ENCODE data around the gene DHRS2.
"Not testable (repeated sequence)": the region's sequence is repeated elsewhere in the genome, so short reads cannot be mapped to it uniquely, and the experiment has no call there.

DHRS2 gene

DNA sequence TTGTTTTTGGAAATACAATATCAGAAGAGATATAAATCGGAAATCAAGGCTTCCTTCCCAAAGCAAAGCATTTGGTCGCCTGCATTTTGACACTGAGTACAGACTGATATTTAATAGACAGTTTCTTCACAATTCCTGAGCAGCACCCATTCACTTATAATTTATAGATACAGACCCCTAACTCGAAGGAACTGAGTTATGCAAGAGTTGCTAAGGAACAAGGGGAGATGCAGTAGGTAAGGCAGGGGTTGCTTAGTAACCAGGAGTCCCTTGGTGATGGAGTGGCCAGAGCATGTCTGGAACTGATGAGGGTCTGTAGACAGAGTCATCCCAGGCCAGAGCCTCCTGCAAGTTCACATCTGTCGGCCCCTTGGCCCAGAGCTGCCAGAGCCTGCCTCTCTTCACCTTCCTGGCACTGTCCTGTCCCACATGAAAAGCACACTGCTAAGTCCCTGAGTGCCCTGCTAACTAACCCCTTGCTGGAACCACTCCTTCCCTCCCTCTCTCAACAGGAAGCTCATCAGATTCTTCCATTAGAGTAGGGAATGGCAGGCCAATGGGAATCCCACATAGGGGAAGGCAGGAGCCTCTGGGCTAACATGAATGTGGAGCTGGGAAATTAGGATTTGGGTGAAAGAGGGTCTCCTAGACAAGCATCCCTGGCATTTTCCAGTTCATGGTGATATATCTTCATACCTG lies 3.6 kb upstream of the DHRS2 start:
- DNase-seq (ENCODE audit: low read depth in 2 of 2, low spot score in 1 of 2), result no peak

DNA sequence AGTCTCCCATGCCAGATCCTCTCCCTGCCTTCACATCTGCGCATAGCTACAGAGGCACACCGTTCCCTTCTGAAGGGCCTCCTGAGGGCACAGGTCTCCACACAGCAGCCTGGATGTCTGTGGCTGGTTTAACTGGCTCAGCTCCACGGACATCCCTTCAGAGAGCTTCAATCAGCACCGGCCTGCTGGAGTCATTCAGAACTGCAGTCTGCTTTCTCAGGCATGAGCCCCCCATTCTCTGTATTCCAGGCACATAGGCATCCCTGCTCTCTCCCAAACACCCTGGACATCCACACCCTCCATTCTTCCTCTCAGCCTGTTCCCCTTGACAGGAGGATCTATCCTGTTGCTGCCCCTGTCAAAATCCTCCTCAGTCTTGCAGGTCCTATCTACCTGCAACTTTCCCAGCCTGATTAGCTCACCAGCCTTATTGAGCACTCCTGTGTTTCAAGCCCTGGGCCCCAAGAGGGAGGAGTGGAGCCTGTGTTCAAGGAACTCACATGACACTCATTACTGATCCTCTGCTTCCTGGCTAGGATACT lies 2.9 kb upstream of the DHRS2 start:
- no peak for DNase-seq (ENCODE audit: low read depth in 2 of 2, low spot score in 1 of 2)

DNA sequence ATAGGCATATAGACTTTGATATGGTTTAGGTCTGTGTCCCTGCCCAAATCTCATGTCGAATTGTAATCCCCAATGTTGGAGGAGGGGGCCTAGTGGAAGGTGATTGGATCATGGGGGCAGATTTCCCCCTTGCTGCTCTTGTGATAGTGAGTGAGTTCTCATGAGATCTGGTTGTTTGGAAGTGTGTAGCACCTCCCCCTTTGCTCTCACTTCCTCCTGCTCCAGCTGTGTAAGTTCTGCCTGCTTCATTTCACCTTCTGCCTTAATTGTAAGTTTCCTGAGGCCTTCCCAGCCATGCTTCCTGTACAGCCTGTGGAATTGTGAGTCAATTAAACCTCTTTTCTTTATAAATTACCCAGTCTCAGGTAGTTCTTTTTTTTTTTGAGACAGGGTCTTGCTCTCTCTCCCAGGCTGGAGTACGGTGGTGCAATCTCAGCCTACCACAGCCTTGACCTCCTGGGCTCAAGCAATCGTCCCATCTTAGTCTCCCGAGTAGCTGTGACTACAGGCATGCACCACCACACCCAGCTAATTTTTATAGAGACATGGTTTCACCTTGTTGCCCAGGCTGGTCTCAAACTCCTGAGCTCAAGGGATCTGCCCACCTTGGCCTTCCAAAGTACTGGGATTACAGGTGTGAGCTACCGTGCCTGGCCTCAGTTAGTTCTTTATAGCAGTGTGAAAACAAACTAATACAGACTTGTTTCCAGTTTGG lies 1.3 kb upstream of the DHRS2 start:
- DNase-seq (ENCODE audit: low read depth in 2 of 2, low spot score in 1 of 2), result not testable (repeated sequence)

DNA sequence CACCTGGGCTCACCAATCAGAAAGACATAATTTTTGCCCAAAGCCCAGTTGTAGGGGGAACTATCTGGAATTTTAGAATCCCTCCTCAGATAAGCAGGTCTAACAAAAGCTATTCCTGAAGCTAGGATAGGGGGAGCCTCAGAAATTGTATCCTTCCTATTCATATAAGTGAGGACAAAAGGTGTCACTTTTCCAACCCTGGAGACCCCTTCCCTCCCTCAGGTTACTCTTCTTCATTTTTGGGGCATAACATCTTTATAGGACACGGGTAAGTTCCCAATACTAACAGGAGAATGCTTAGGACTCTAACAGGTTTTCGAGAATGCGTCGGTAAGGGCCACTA lies 1.1 kb downstream of the DHRS2 start:
- DNase-seq (ENCODE audit: low read depth in 2 of 2, low spot score in 1 of 2), result not testable (repeated sequence)

DNA sequence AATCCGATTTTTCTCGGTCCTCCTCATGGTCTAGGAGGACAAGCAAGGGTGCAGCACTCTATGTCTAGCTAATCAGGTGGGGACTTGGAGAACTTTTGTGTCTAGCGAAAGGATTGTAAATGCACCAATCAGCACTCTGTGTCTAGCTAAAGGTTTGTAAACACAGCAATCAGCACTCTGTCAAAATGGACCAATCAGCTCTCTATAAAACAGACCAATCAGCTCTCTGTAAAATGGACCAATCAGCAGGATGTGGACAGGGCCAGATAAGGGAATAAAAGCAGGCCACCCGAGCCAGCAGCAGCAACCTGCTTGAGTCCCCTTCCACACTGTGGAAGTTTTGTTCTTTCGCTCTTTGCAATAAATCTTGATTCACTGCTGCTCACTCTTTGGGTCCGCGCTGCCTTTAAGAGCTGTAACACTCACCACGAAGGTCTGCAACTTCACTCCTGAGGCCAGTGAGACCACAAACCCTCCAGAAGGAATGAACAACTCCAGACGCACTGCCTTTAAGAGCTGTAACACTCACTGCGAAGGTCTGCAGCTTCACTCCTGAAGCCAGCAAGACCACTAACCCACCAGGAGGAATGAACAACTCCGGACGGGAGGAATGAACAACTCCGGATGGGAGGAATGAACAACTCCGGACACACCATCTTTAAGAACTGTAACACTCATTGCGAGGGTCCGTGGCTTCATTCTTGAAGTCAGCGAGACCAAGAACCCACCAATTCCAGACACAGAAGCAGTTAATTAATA lies 1.7 kb downstream of the DHRS2 start:
- not testable (repeated sequence) for DNase-seq (ENCODE audit: low read depth in 2 of 2, low spot score in 1 of 2)

DNA sequence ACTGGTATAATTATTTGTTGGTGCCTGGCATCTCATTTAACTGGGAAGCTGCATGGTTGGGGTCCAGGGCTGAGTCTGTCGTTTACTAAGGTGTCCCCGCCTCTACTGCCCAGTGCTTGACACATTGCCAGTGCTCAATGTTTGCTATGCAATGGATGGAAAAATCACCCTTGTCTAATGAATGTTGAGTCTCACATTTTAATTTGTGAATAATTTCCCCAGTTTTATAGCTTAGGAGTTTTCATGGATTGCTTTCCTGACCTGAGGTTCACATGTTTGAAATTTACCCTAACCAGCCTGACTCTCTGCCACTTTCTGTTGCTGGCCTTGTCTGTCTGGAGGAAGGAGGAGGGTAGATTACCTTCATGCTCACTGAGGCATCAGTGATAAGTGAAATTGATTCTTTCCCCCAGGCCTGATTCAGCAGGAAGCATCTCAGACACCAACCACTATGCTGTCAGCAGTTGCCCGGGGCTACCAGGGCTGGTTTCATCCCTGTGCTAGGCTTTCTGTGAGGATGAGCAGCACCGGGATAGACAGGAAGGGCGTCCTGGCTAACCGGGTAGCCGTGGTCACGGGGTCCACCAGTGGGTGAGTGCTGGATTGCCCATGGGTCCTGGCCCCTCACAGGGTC lies 2.4 kb downstream of the DHRS2 start:
- DNase-seq (ENCODE audit: low read depth in 2 of 2, low spot score in 1 of 2), result no peak

DNA sequence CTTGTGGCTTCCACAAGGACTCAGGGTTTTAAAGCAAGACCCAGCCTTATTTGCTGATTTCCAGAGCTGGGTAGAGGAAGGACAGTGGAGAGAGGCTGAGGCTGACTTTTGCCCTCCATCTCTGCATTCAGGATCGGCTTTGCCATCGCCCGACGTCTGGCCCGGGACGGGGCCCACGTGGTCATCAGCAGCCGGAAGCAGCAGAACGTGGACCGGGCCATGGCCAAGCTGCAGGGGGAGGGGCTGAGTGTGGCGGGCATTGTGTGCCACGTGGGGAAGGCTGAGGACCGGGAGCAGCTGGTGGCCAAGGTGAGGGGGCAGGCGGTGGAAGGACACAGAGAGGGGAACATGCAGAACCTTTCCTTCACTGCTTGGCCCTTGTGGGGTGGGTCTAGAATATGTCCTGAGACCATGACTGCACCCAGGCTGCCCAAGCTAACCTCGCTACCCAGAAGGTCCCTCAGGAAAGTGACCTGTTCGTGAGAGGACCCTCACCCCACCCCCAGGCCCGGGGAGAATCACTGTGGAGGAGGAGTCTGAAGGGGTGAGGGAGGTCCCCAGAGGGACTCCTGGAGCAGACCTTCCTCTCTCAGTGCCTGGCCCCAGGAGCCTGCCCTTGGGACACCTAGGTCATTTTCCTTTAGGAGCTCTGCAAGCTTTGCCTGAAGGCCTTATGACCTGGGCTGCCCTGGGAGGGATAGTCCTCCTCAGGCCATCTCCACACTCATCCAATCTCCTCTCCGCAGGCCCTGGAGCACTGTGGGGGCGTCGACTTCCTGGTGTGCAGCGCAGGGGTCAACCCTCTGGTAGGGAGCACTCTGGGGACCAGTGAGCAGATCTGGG lies 3.1 kb downstream of the DHRS2 start:
- DNase-seq (ENCODE audit: low read depth in 2 of 2, low spot score in 1 of 2), result no peak

DNA sequence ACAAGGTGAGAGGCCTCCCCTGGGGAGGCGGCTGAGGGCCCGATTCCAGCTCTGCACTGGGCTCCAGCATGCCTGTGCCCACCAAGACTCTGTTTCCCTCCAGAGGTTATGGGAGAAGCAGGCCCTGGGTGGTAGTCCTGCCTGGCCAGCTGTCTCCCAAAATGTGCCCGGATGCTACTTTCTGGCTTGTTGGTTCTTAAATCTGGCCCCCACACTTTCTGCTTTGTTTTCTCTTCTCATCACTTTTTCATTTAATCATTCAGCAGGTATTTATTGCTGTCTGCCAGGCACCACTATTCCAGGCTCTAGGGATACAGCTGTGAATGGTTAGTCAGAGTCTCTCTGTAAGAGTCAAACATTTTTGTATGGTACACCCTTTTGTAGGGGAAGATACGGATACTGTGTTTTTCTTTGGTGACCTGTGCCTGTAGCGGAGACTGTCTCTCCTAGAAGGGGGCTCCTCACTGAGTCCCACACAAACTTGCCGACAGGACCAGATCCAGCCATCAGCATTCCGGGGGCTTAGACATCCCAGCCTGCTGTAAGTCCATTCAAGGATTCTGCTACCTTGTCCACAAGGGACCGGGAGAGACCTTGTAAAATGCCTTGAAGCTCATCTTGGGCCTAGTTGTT lies 3.8 kb downstream of the DHRS2 start:
- DNase-seq (ENCODE audit: low read depth in 2 of 2, low spot score in 1 of 2), result no peak

DNA sequence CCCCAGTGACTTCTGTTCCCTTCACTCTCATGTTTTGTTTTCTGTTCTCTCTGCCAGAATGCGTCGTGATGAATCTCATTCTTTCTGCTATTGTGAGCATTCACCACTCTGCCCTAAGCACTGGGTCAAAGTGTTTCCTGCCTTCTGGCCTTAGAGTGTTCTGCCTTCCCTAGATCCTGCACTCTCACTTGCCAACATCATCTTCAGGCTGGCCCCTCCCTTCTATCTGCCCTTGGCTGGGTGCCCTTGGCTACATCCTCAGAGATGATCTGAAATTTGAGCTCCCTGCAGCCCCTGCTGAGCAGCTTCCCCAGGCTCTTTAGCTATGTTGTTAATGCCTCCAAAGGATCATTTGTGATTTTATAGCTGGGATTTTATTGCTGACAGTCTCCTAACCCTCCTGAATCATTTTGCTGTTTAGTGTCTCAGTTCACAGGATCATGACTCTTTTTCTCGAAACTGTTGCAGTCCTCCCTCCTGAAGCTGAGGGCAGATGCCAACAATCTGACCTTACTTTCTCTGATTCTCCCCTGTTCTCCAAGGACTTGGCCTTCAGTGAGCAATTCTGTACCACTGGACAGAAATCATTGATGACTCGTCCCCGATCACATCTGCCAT lies 4.5 kb downstream of the DHRS2 start:
- DNase-seq (ENCODE audit: low read depth in 2 of 2, low spot score in 1 of 2), result no peak

DNA sequence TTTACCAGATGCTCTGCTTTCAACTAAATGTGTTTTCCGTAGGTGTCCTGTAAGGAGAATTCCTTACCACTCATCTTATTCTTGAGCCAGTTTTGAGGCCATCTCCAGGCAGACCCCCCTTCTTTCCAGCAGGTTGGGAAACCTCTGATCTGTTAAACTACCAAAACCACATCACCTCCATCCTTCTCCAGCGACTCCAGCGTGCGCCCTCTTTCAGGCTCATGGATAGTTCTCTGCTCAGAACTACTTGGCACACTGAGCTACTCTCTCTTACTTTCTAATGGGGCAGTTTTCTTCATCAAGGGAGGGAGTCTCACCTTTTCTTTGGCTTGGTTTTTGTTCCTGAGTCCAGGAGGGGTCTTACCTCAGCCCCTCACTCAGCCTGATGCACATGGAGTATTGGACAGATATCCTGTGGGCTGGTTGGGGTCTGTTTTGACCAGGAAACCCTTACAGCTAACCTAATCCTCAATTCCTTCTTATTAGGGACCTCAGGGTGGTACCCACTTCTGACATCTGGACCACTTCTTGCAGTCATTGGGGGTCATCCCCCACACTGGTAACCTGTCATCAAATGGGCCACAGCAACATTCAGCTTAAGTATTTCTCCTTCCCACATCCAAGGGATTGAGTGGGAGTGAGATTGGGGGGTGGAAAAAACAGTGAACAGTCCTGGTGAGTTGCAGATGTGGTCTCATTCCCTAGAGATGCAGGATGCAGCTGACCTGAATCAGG lies 5.2 kb downstream of the DHRS2 start:
- DNase-seq (ENCODE audit: low read depth in 2 of 2, low spot score in 1 of 2), result no peak

DNA sequence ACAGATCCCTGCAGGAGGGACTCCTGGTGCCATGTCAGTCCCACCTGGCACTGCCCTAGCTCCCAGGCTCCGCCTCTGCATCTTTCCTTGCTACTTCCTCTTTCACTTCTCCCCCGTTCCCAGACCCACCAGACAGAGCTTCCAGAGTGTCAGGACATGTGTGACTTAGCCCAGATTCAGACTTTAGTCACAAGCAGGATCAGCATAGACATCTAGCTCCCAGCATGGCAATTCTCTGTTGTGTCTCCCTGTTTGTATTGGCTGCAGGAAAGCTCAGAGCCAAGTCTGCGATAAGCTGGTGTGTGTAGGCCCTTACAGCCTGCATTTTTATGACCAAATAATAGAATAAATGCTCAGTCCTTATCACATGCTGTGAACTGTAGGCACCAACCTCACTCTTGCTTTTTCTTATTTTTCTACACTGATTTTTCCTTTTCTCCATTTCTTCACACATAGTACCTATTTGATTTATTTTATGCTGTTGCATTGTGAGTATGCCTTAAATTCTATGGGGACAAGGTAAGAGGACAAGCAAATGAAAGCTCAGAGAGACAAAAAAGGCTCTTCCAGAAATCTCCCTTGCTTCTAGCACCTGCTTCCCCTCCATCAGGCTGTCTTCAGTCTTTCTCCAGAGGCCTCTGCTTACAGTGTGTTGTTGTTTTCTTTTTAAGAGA lies 5.9 kb downstream of the DHRS2 start:
- DNase-seq (ENCODE audit: low read depth in 2 of 2, low spot score in 1 of 2), result no peak

DNA sequence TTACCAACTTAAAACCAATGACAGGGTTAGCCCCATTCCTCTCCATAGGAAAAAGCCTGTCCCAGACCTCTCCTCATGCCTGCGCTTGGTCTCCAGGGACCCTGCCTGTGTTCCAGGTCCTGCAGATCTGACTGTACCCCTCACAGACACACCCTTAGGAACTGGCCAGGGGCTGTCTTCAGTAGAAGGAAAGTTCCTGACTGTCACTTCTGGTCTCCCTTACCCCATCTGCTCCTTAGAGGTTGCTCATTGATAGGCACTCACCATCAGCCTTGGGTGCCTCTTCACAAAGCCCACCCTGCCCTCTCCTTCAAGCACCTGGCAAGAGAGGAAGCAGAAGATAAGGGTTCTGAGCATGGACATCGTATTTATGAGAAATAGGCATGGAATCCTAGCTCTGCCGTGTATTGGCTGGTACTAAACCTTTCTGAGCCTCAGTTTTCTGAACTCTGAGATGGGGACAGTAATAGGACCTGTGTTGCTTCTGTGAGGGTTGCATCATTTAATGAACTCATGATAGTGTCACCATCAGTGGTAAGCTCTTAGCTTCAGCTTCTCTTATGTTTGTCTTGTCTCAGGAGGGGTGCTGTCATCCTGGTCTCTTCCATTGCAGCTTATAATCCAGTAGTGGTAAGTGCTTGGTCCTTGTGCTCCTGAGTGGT lies 7.5 kb downstream of the DHRS2 start:
- no peak for DNase-seq (ENCODE audit: low read depth in 2 of 2, low spot score in 1 of 2)

DNA sequence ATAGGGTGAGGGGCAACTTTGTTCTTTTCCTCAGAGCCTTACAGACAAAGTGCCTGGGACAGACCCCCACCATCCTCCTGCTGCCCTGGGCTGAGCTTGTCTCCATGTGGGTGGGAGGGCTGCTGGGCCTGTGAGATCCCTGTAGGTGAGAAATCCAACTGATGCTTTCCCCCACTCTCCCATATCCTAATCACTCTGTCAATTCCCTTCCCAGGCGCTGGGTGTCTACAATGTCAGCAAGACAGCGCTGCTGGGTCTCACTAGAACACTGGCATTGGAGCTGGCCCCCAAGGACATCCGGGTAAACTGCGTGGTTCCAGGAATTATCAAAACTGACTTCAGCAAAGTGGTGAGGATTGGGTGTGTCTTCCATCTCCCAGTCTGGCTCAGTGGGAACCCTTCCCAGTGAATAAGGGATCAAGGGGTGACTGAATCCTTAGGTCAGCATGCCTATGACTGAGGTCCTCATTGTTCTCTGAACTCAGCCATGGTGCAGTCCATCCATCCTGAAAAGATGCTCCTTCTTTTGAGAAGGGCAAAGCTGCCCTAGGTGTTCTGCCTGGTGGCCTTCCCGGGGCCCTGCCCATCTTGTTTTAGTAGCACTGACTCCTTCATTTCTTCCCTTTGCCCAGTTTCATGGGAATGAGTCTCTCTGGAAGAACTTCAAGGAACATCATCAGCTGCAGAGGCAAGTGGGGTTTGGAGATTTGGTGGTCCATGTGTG lies 8.2 kb downstream of the DHRS2 start:
- no peak for DNase-seq (ENCODE audit: low read depth in 2 of 2, low spot score in 1 of 2)

DNA sequence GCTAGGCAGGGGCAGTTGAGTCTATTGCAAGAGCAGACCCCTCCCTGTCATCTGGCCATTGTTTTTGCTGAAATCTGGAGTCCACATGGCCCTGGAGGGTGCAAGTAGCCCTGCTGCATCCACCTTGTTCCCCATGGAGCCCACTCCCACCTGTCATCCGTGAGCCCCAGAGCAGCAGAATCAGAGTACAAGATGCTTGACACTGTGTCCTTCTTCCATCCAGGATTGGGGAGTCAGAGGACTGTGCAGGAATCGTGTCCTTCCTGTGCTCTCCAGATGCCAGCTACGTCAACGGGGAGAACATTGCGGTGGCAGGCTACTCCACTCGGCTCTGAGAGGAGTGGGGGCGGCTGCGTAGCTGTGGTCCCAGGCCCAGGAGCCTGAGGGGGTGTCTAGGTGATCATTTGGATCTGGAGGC lies 8.8 kb downstream of the DHRS2 start:
- no peak for DNase-seq (ENCODE audit: low read depth in 2 of 2, low spot score in 1 of 2)

DNA sequence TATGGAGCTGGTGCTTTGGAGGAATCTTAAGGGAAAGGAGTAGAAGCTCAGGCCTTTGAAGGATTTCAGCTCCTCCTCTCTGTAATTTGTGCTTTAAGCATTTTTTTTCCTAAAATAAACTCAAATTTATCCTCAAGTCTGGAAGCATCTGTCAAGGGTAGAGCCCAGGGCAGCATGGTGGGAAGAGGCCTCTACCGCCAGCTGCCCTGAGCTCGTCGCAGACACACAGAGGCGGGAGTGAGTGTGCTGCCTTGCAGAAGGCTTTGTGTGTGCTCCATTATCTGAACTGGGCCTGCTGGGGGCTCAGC lies 9.3 kb downstream of the DHRS2 start:
- DNase-seq (ENCODE audit: low read depth in 2 of 2, low spot score in 1 of 2), result no peak

DNA sequence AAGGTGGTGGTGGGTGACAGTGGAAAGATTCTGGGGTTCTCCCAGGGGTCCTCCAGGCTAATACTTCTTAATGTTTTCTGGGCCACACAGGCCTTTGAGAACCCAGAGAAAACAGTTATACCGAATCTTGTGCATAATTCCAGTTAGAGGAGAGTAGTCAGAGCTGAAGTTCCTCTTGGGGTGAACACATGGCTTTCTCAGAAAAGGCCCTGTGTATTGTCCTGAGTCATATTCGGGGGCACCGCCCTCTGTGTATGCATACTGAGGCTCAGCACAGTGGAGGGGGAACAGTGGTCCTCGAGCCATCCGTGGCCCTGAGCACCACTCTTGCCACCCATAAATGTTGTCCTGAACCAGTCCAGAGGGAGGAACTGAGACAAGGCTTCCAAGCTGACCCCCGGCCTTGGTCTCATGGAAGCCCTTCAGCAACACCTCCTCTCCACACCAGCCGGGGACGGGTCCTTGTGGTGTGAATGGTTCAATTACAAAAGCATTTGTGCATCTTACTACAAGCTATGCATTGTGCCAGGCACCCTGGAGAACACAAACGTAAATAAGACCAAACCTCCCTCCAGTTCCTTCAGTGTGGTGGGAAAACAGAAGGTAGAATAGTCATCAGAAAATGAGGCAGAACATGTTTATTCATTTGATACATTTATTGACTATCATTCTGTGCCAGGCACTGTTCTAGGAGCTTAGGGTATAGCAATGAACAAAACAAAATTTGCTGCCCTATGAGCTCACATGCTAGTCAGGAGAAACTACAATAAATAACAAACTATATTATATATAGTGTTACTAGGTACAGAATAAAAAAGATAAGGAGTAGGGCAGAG lies 9.9 kb downstream of the DHRS2 start:
- DNase-seq (ENCODE audit: low read depth in 2 of 2, low spot score in 1 of 2), result no peak
